ENCODE data around the gene AKT3. TPM values are rescaled to one million over a fixed set of nuclear protein-coding genes. Genes with fewer than 3 reads are reported as not detected.

AKT3 gene
- total and polyA plus RNA-seq, 5 donors: 8.4 to 61.2 (median 47.9) TPM

- DNase-seq (no peak), ATAC-seq (peak in 1 of 2 donors; percentile 30)
- H3K9me3 ChIP-seq (ENCODE audit: control insufficient read depth, low read length): no peaks in the 10 kb centered on the region
- H3K27me3 ChIP-seq (ENCODE audit: control insufficient read depth, insufficient read depth): no peaks in the 10 kb centered on the region
- H3K4me1 ChIP-seq (ENCODE audit: control insufficient read depth, insufficient read depth, low read length): peaks cover 3% of the 10 kb centered on the region
- intact Hi-C loops (cut with DNase I): no loop called here
- WGBS: 25% methylated on average over 12 of the region's 12 CpGs
- peak overlapping the region; percentile 73 for H3K4me3 ChIP-seq (ENCODE audit: low read length)
- no peak overlapping the region for H3K27ac ChIP-seq (ENCODE audit: low read length)
Observed at GRCh38 chr1:243473227-243474135, 376.6 kb downstream of the AKT3 start.

GRCh38 chr1:243471754-243472745 lies 378.0 kb downstream of the AKT3 start:
- no peaks in the 10 kb centered on the region for H3K9me3 ChIP-seq (ENCODE audit: control insufficient read depth, low read length)
- H3K4me3 ChIP-seq (ENCODE audit: low read length): no peak overlapping the region
- intact Hi-C loops (cut with DNase I): no loop called here
- H3K4me1 ChIP-seq (ENCODE audit: control insufficient read depth, insufficient read depth, low read length): peaks cover 3% of the 10 kb centered on the region
- H3K27me3 ChIP-seq (ENCODE audit: control insufficient read depth, insufficient read depth): no peaks in the 10 kb centered on the region
- ATAC-seq: no peak
- no peak overlapping the region for H3K27ac ChIP-seq (ENCODE audit: low read length)
- no peak for DNase-seq
- WGBS: 69% methylated on average over 3 of the region's 3 CpGs

- no peak overlapping the region for H3K27ac ChIP-seq (ENCODE audit: low read length)
- ATAC-seq: no peak
- DNase-seq: no peak
- no peaks in the 10 kb centered on the region for H3K9me3 ChIP-seq (ENCODE audit: control insufficient read depth, low read length)
- H3K4me3 ChIP-seq (ENCODE audit: low read length): no peak overlapping the region
- 85% methylated on average over 17 of the region's 17 CpGs for WGBS
- no peaks in the 10 kb centered on the region for H3K27me3 ChIP-seq (ENCODE audit: control insufficient read depth, insufficient read depth)
- intact Hi-C loops (cut with DNase I): no loop called here
- peaks cover 3% of the 10 kb centered on the region for H3K4me1 ChIP-seq (ENCODE audit: control insufficient read depth, insufficient read depth, low read length)
Observed at GRCh38 chr1:243471026-243471685, 378.9 kb downstream of the AKT3 start.

- Histone ChIP-seq H3K27ac (ENCODE audit: low read length) (no peak overlapping the region), H3K4me1 (ENCODE audit: control insufficient read depth, insufficient read depth, low read length) (peaks cover 3% of the 10 kb centered on the region), H3K9me3 (ENCODE audit: control insufficient read depth, low read length) (no peaks in the 10 kb centered on the region), H3K4me3 (ENCODE audit: low read length) (no peak overlapping the region), H3K27me3 (ENCODE audit: control insufficient read depth, insufficient read depth) (no peaks in the 10 kb centered on the region)
- 83% methylated on average over 7 of the region's 7 CpGs for WGBS
- intact Hi-C loops (cut with DNase I): no loop called here
- DNase-seq: no peak
- ATAC-seq: no peak
Observed at GRCh38 chr1:243470502-243470901, 379.5 kb downstream of the AKT3 start.

- H3K27me3 ChIP-seq (ENCODE audit: control insufficient read depth, insufficient read depth): no peaks in the 10 kb centered on the region
- ATAC-seq: no peak
- H3K4me1 ChIP-seq (ENCODE audit: control insufficient read depth, insufficient read depth, low read length): peaks cover 3% of the 10 kb centered on the region
- H3K4me3 ChIP-seq (ENCODE audit: low read length): no peak overlapping the region
- DNase-seq: no peak
- H3K9me3 ChIP-seq (ENCODE audit: control insufficient read depth, low read length): no peaks in the 10 kb centered on the region
- intact Hi-C loops (cut with DNase I): no loop called here
- 93% methylated on average over 3 of the region's 3 CpGs for WGBS
- no peak overlapping the region for H3K27ac ChIP-seq (ENCODE audit: low read length)
Observed at GRCh38 chr1:243469497-243469896, 380.5 kb downstream of the AKT3 start.

GRCh38 chr1:243465738-243466137 lies 384.3 kb downstream of the AKT3 start:
- H3K4me3 ChIP-seq (ENCODE audit: low read length): no peak overlapping the region
- no peak for ATAC-seq
- intact Hi-C loops (cut with DNase I): no loop called here
- WGBS: 83% methylated on average over 5 of the region's 5 CpGs
- H3K27me3 ChIP-seq (ENCODE audit: control insufficient read depth, insufficient read depth): no peaks in the 10 kb centered on the region
- no peaks in the 10 kb centered on the region for H3K9me3 ChIP-seq (ENCODE audit: control insufficient read depth, low read length)
- H3K4me1 ChIP-seq (ENCODE audit: control insufficient read depth, insufficient read depth, low read length): peaks cover 2% of the 10 kb centered on the region
- DNase-seq: no peak
- no peak overlapping the region for H3K27ac ChIP-seq (ENCODE audit: low read length)

- no peaks in the 10 kb centered on the region for H3K9me3 ChIP-seq (ENCODE audit: control insufficient read depth, low read length)
- ATAC-seq: no peak
- H3K27ac ChIP-seq (ENCODE audit: low read length): no peak overlapping the region
- 96% methylated on average over 5 of the region's 5 CpGs for WGBS
- H3K4me3 ChIP-seq (ENCODE audit: low read length): no peak overlapping the region
- no peaks in the 10 kb centered on the region for H3K27me3 ChIP-seq (ENCODE audit: control insufficient read depth, insufficient read depth)
- peaks cover 2% of the 10 kb centered on the region for H3K4me1 ChIP-seq (ENCODE audit: control insufficient read depth, insufficient read depth, low read length)
- intact Hi-C loops (cut with DNase I): no loop called here
- no peak for DNase-seq
Observed at GRCh38 chr1:243465081-243465480, 385.0 kb downstream of the AKT3 start.

- Histone ChIP-seq H3K4me3 (ENCODE audit: low read length) (no peak overlapping the region), H3K9me3 (ENCODE audit: control insufficient read depth, low read length) (no peaks in the 10 kb centered on the region), H3K27me3 (ENCODE audit: control insufficient read depth, insufficient read depth) (no peaks in the 10 kb centered on the region), H3K27ac (ENCODE audit: low read length) (no peak overlapping the region), H3K4me1 (ENCODE audit: control insufficient read depth, insufficient read depth, low read length) (peaks cover 2% of the 10 kb centered on the region)
- intact Hi-C loops (cut with DNase I): no loop called here
- ATAC-seq (no peak), DNase-seq (no peak)
- 93% methylated on average over 1 of the region's 1 CpG for WGBS
Observed at GRCh38 chr1:243462929-243463697, 386.9 kb downstream of the AKT3 start.

- intact Hi-C loops (cut with DNase I): no loop called here
- Histone ChIP-seq H3K27ac (ENCODE audit: low read length) (no peak overlapping the region), H3K27me3 (ENCODE audit: control insufficient read depth, insufficient read depth) (no peaks in the 10 kb centered on the region), H3K4me1 (ENCODE audit: control insufficient read depth, insufficient read depth, low read length) (peaks cover 2% of the 10 kb centered on the region), H3K4me3 (ENCODE audit: low read length) (no peak overlapping the region), H3K9me3 (ENCODE audit: control insufficient read depth, low read length) (no peaks in the 10 kb centered on the region)
- ATAC-seq: no peak
- 97% methylated on average over 4 of the region's 4 CpGs for WGBS
- DNase-seq: no peak
Observed at GRCh38 chr1:243461700-243462099, 388.3 kb downstream of the AKT3 start.

- H3K27ac ChIP-seq (ENCODE audit: low read length): no peak overlapping the region
- DNase-seq (no peak), ATAC-seq (no peak)
- H3K27me3 ChIP-seq (ENCODE audit: control insufficient read depth, insufficient read depth): no peaks in the 10 kb centered on the region
- H3K4me1 ChIP-seq (ENCODE audit: control insufficient read depth, insufficient read depth, low read length): peaks cover 2% of the 10 kb centered on the region
- no peak overlapping the region for H3K4me3 ChIP-seq (ENCODE audit: low read length)
- intact Hi-C loops (cut with DNase I): no loop called here
- H3K9me3 ChIP-seq (ENCODE audit: control insufficient read depth, low read length): no peaks in the 10 kb centered on the region
- 76% methylated on average over 3 of the region's 3 CpGs for WGBS
Observed at GRCh38 chr1:243459059-243459458, 391.0 kb downstream of the AKT3 start.

All from right cardiac atrium (tissue), 5 donors.